ENCODE measurements around the gene ISM2.

ISM2 gene

GRCh38 chr14:77505031-77505430 is 6.4 kb upstream of the ISM2 start:
- no peak for DNase-seq

- DNase-seq = no peak
Observed at GRCh38 chr14:77503138-77503537, 4.5 kb upstream of the ISM2 start.

DNA sequence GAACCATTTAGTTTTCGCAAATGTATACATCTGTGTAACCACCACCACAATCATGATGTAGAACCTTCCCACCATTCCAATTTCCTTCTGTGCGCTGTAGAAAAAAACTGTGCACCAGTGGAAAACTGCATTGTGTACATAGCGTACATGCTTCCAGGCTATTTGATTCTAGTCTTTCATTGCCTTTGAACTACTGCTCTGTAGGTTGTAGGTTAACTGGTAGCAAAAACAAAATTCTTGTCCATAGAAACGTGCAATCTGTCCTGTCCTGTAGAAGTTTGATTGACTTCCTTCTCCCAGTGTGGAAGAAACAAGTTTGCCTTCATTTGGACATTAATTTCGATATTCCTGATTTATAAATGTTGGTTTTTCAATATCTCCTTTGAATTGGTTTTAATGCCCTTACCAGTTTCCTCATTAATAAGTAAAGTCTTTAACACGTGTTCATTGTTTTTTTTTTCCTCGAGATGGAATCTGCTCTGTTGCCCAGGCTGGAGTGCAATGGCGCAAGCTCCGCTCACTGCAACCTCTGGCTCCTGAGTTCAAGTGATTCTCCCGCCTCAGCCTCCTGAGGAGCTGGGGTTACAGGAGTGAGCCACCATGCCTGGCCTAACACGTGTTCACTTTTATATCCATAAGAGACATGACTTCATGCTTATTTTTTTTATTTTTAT is 3.6 kb upstream of the ISM2 start:
- no peak for DNase-seq

DNA sequence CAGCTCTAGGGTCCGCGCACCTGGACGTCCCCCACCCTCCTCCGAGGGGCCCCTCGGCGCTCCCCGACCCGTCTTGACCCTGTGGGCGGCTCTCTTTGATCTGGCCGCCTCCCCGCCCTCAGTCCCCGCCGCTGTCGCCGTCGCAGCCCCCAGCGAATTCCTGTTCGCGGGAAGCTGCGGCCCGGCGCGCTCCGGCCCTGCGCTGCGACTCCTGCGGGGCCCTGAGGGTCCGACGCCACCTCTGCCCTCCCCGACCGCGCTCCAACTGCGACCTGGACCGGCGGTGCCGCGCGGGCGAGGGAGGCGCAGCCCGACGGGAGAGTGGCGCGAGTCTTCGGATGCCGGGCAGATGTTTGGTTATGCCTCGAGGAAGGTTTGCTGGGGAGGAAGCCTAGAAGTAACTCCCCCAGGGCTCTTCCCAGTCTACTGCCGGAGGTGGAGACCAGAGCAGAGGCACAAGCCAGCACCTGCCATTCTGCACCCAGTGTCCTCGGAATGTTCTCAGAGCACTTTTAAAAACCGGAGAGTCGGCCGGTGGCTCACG is 440 bp upstream of the ISM2 start:
- DNase-seq = no peak

DNA sequence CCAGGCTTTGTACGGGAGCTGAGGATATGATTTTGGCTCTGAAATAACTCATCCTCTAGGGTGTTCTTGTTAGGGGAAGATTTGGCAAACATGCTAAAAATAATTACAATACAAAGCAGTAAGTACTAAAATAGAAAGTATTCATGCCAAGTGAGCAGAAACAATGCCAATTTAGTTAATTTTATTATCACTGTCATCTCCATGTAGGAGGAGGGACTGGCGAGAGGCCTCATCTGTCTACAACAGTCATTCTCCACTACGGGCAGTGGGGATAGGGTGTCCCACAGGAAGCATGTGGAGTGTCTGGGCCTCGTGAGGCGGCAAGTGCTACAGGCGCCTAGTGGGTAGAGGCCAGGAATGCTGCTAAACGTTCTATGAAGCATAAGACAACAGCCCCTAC is 3.3 kb downstream of the ISM2 start:
- no peak for DNase-seq

- DNase-seq = no peak
Observed at GRCh38 chr14:77491056-77491455, 7.6 kb downstream of the ISM2 start.

DNA sequence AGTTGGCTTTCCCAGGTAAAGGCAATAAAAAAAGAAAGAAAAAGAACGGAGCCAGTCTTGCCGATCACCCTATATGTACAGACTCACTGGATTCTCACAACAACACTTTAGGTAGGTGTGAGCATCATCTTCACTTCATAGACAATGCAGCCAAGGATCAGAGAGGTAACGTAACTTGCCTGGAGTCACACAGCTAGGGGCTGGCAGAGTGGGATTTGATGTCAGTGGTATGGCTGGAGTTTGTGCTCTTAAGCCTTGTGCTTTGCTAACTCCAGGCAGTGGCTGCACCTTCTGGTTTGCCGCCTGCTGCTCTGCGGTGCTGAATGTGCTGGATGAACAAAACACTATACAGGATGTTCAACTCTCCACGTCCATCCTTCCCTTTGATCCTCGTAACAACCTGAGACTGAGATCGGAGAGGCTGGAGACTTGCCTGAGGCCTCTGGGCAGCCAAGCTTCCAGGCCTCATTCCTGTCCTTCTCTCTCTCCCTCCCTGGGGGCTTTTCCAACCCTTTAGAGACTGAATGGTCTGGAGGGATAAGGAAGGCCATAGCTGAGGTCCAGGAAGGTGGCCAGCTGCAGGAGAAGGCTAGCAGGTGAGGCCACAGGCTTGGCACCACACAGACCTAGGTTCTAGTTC is 8.1 kb downstream of the ISM2 start:
- DNase-seq = no peak

GRCh38 chr14:77489041-77489440 is 9.6 kb downstream of the ISM2 start:
- DNase-seq = no peak

DNA sequence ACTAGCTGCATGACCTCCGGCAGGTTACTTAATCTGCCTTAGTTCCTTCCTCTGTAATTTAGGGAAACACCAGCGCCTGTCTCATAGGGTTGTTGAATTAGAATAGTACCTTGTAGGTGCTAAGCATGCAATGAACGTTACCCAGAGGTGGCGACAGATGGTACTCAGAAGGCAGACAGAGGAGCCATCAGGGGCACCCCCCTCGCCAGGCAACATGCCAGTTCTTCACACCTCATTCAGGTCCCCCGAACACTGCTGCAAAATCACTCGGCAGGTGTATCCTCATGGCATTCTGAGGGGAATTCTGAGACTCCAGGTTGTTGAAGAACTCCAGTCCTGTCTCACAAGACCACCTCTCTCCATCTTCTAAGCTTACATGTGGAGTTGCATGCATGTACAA is 10.1 kb downstream of the ISM2 start:
- DNase-seq = peak; percentile 33

DNA sequence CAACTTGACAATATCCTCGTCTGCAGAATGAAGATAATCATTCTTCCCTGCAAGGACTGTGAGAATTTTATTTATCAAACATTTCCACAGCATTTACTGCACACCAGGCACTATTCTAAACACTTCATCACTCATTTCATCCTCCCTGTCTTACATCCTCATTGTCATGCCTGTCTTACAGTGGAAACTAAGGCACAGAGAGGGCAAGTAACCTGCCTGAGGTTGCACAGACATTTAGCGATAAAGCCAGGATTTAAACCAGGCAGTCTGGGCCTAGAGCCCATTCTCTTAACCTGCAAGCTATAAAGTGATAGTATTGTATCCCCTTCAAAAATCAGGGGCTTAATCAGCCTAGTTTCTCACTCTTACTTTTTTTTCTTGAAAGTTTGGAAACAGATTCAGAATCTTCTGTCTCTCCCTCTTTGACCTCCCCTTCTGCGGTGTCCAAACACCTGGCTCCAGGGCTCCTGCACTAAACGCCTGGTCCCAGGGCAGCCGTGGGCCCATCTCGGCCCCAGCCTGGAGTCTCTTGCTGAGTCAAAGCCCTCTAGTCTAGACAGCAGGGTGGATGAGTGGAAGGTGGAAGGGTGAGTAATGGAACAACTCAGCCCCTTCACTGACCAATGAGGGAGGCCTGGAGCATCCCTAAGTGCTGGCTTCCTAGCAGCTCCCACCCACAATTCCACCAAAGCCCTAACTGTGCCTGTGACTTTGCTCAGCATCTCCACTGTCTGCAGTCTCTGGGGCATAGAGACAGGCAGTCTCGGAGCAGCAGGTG is 12.5 kb downstream of the ISM2 start:
- DNase-seq = no peak

DNA sequence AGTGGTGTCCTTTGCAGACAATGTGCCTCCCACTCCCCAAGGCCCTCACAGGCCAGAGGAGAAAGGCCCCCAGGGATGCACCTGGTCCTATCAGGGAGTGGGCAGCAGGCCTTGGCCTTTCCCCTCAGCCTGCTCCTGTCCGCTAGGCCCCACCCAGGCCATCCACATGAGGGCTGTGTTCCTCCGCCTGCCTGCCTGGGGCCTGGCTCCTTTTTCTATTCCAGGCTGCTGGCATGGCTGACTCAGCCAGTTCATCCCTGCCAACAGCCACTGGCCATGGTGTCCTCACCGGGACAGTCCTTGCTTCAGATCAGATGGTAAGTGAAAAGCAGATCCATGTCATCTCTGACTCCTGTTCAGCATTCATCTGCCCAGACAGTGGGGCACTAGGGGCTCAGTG is 13.4 kb downstream of the ISM2 start:
- DNase-seq = no peak

DNA sequence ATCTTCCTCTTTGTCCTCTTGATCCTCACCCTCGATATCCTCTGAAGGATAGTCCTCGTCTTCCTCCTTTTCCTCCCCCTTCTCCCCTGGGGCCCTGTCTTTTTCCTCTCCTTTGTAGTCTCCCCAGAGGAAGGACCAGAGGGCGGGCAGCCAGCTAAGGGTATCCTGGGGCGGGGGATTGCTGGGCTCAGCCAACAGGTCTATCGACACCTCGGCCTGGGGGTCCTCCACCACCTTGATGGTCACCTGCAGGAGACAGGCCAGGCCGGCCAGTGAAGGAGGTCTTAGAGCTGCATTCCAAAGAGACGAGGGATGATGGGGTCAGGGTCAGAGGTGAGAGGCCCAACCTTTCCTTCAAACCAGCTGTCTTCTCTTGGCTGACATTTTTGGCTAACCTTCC is 16.2 kb downstream of the ISM2 start:
- no peak for DNase-seq

DNA sequence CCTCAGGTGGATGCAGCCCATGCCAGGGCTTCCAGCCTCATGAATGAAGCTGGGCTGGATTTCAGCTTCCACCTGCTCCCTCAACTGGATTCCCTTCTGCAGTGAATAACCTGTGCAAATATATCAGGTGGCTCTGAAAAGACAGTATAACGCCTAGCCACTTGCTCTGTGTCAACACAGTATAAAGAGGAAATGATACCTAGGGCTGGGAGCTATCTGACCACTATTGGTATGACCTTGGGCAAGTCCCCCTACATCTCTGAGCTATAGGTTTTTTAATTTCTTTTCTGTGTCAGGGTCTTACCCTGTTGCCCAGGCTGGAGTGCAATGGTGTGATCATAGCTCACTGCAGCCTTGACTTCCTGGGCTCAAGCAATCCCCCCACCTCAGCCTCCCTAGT is 19.8 kb downstream of the ISM2 start:
- DNase-seq = no peak

- DNase-seq = no peak
Observed at GRCh38 chr14:77478029-77478428, 20.6 kb downstream of the ISM2 start.

DNA sequence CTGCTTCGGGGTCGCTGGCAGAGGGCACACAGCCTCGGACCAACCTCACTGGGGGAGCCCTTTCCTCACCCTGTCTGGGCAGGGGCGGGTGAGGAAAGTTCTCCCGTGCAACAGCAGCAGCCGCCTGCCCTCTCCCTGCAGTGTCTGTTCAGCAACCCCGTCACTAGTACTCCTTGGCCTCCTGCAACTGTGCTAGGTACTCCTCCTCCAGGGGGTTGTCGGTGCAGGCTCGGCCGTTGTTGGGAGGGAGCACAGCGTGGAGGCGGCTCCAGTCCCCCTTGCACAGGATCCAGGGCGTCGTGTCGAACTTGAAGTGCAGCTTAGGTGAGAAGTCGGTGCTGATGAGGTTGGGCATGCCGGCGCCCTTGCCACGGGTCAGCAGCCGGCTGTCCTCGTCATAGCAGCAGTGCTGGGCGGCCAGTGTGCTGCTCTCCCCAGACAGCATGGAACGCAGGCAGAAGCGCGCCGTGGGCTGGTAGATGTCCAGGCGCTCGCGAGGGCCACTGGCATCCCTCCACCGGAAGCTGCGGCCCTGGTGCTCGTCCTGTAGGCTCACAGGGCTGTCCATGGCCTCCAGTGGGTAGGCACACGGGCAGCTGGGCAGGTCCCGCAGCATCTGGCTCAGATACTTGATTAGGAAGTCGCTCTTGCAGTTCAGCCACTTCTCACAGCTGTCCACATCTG is 23.0 kb downstream of the ISM2 start:
- DNase-seq = no peak

GRCh38 chr14:77474479-77475177 is 24.0 kb downstream of the ISM2 start:
- DNase-seq = no peak

- no peak for DNase-seq
Observed at GRCh38 chr14:77473921-77474320, 24.7 kb downstream of the ISM2 start.

DNA sequence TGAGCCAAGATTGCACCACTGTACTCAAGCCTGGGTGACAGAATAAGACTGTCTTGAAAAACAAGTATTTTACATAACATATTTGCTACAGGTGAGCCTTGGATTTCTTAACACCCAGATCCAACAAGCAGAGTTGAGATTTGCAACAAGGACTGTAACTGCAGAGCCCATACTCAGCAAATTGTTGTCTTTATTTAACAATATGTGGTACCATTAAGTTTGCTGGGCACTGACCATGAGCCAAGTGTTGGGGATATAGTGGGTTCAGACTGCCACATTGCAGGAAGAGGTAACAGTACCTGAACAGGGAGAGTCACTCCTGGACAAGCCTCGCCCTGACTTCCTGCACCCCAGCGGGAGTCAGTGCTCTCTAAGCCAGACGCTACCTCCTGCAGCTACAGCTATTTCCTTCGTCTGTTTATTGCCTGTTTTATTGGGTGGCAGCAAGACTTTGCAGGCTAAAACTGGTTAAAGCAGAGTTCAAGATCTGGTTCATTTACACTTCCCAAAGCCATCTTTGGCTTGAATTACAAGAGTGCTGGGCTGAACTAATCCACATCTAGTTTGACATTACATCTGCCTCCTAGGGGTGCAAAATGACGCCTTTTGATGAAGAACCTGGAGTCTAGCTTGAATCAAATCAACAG is 28.3 kb downstream of the ISM2 start:
- no peak for DNase-seq

- no peak for DNase-seq
Observed at GRCh38 chr14:77469539-77469938, 29.1 kb downstream of the ISM2 start.

DNA sequence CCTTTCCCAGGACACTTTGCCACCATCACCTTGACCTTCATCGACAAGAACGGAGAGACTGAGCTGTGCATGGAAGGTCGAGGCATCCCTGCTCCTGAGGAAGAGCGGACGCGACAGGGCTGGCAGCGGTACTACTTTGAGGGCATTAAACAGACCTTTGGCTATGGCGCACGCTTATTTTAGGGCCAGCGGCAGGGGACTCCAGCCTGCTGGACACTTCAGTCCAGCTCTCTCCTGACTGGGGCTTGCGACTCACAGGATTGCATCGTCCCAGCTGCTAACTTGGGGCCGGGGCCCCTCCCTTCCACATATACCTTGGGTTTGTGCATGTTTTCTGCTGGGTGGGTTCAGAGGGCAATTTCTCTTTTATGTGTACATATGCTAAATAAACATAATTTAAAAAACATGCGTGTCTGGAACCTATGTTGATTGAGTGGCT is 29.5 kb downstream of the ISM2 start:
- DNase-seq = no peak

DNA sequence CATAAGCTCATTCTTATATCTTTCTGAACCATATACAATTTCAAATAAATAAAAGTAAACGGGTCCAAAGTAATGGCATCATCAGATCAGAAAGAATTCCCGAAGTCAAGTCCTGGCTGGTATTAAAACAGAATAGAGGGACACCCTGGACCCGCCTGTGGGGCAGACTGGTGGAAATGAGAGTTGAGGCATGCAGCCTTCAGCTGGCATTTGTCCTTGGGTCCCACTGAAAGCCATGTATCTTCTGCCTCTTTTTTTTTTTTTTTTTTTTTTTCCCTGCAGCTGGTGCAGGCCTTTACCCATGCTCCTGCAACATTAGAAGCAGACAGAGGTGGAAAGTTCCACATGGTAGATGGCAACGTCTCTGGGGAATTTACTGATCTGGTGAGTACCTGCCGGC is 30.8 kb downstream of the ISM2 start:
- DNase-seq = no peak

DNA sequence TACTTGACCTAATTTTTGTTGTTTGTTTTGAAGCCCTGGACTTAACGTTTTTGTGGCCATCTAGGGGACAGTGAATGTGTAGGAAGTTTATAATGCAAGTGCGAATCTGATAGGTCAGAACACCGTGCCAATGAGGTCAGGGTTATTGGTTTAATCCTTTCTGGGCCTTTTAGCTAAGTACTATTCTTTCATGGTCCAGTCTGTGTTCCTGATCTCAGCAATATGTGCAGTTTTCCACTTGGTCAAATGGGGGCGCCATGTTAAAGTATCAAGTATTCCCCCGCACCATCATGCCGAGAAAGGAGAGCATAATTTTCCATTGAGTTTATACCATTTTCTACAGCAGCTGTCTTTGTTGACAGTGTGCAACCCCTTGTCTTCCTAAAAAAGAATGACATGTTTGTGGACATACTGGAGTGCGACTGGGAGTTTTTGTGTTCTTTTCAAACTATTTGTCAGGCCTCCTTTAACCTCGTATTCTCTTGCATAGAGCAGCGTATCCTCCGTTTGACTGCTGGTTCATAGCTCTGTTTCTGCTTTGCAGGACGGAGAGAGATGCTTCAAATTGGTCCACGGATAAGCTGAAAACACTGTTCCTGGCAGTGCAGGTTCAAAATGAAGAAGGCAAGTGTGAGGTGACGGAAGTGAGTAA is 39.4 kb downstream of the ISM2 start:
- peak; percentile 56 for DNase-seq
